WTC11 (cell line): ENCODE measurements around the gene ID2. TPM values are rescaled to one million over a fixed set of nuclear protein-coding genes. Genes with fewer than 3 reads are reported as not detected.

Experiments
- ATAC-seq: fragments of 200-7000 bp; cut with Tn5 transposase; 2 replicates; pipeline ENCODE4 v1.10.0; 2021; ENCODE audit warnings: mild to moderate bottlenecking, moderate library complexity
- CTCF ChIA-PET: fragments of 300-600 bp; sonication (Branson Sonifier 250); formaldehyde crosslinking; loops from one replicate; lab custom pipeline; 2021; ENCODE audit warnings: antibody characterized with exemption; lab: Charles Lee
- POLR2A ChIA-PET: fragments of 350-600 bp; sonication (Branson Sonifier 250); formaldehyde crosslinking; loops from one replicate; lab custom pipeline; 2021; ENCODE audit warnings: antibody characterized with exemption; lab: Charles Lee
- DNase-seq: peaks from one replicate; pipeline ENCODE4 v3.0.0; 2021; ENCODE audit warnings: low spot score
- H3K27ac Mint-ChIP-seq: 2 replicates; pipeline ENCODE4 v1.8.0; 2021; ENCODE audit warnings: mixed read lengths
- H3K27me3 Mint-ChIP-seq: 2 replicates; pipeline ENCODE4 v1.8.0; 2021; ENCODE audit warnings: low read depth, mild to moderate bottlenecking, moderate library complexity, mixed read lengths
- H3K36me3 Mint-ChIP-seq: 2 replicates; pipeline ENCODE4 v1.8.0; 2021; ENCODE audit warnings: mixed read lengths
- H3K4me1 Mint-ChIP-seq: 2 replicates; pipeline ENCODE4 v1.8.0; 2022; ENCODE audit warnings: mixed read lengths
- H3K4me3 Mint-ChIP-seq: 2 replicates; pipeline ENCODE4 v1.8.0; 2021; ENCODE audit warnings: mild to moderate bottlenecking, moderate library complexity, mixed read lengths
- H3K9me3 Mint-ChIP-seq: 2 replicates; pipeline ENCODE4 v1.8.0; 2021; ENCODE audit warnings: mixed read lengths
- AFF4 ChIP-seq: sonication (generic); formaldehyde crosslinking; IDR thresholded peaks from 2 replicates; pipeline ENCODE4 v1.8.1; 2023; ENCODE audit warnings: mild to moderate bottlenecking, missing genetic modification reagents, borderline replicate concordance
- ATF2 ChIP-seq: sonication (generic); formaldehyde crosslinking; IDR thresholded peaks from 2 replicates; pipeline ENCODE4 v1.8.1; 2022; ENCODE audit warnings: low read depth, missing genetic modification reagents, borderline replicate concordance
- CBFB ChIP-seq: sonication (generic); formaldehyde crosslinking; IDR thresholded peaks from 2 replicates; pipeline ENCODE4 v1.8.1; 2022; ENCODE audit warnings: mild to moderate bottlenecking, low read depth, missing genetic modification reagents
- CDX4 ChIP-seq: fragments of 250-450 bp; sonication (Bioruptor Pico); IDR thresholded peaks from 2 replicates; pipeline ENCODE4 v1.9.0; 2021; ENCODE audit warnings: moderate library complexity, mild to moderate bottlenecking, inconsistent platforms, borderline replicate concordance
- CREB1 ChIP-seq: sonication (generic); formaldehyde crosslinking; IDR thresholded peaks from 2 replicates; pipeline ENCODE4 v1.8.0; 2023; ENCODE audit warnings: mild to moderate bottlenecking, missing genetic modification reagents
- CREM ChIP-seq: sonication (generic); formaldehyde crosslinking; IDR thresholded peaks from 2 replicates; pipeline ENCODE4 v1.8.1; 2022; ENCODE audit warnings: mild to moderate bottlenecking, missing genetic modification reagents, moderate library complexity
- CTCF ChIP-seq: fragments of 200-600 bp; IDR thresholded peaks from 2 replicates; pipeline ENCODE4 v1.8.0; 2022; ENCODE audit warnings: antibody characterized with exemption
- ELF4 ChIP-seq: sonication (generic); formaldehyde crosslinking; IDR thresholded peaks from 2 replicates; pipeline ENCODE4 v1.8.1; 2022; ENCODE audit warnings: low read depth, mild to moderate bottlenecking, moderate library complexity, missing genetic modification reagents
- ESRRA ChIP-seq: sonication (generic); formaldehyde crosslinking; IDR thresholded peaks from 2 replicates; pipeline ENCODE4 v1.8.1; 2022; ENCODE audit warnings: mild to moderate bottlenecking, missing genetic modification reagents, borderline replicate concordance
- ETV6 ChIP-seq: sonication (generic); formaldehyde crosslinking; IDR thresholded peaks from 2 replicates; pipeline ENCODE4 v1.8.1; 2022; ENCODE audit warnings: mild to moderate bottlenecking, missing genetic modification reagents
- FOXJ3 ChIP-seq: sonication (generic); formaldehyde crosslinking; IDR thresholded peaks from 2 replicates; pipeline ENCODE4 v1.9.0; 2021; ENCODE audit warnings: missing genetic modification reagents, mild to moderate bottlenecking, borderline replicate concordance
- FOXK1 ChIP-seq: sonication (generic); formaldehyde crosslinking; IDR thresholded peaks from 2 replicates; pipeline ENCODE4 v1.8.0; 2022; ENCODE audit warnings: mild to moderate bottlenecking, moderate library complexity, missing genetic modification reagents
- FOXP4 ChIP-seq: sonication (generic); formaldehyde crosslinking; IDR thresholded peaks from 2 replicates; pipeline ENCODE4 v1.8.0; 2022; ENCODE audit warnings: mild to moderate bottlenecking, missing genetic modification reagents
- MLX ChIP-seq: sonication (generic); formaldehyde crosslinking; IDR thresholded peaks from 2 replicates; pipeline ENCODE4 v1.8.1; 2023; ENCODE audit warnings: mild to moderate bottlenecking, missing genetic modification reagents, moderate library complexity
- NFATC4 ChIP-seq: fragments of 250-450 bp; sonication (Bioruptor Pico); IDR thresholded peaks from 2 replicates; pipeline ENCODE4 v1.9.0; 2021; ENCODE audit warnings: mild to moderate bottlenecking
- NR2C2 ChIP-seq: sonication (generic); formaldehyde crosslinking; IDR thresholded peaks from 2 replicates; pipeline ENCODE4 v1.8.0; 2022; ENCODE audit warnings: mild to moderate bottlenecking, missing genetic modification reagents
- PRRX2 ChIP-seq: fragments of 250-450 bp; sonication (Bioruptor Pico); IDR thresholded peaks from 2 replicates; pipeline ENCODE4 v1.8.0; 2021; ENCODE audit warnings: mild to moderate bottlenecking
- TCF7 ChIP-seq: sonication (generic); formaldehyde crosslinking; IDR thresholded peaks from 2 replicates; pipeline ENCODE4 v1.8.0; 2022; ENCODE audit warnings: mild to moderate bottlenecking, low read depth, missing genetic modification reagents, moderate library complexity
- ZNF281 ChIP-seq: sonication (generic); formaldehyde crosslinking; IDR thresholded peaks from 2 replicates; pipeline ENCODE4 v1.8.0; 2023; ENCODE audit warnings: mild to moderate bottlenecking, missing genetic modification reagents
- total RNA-seq: library from RNA; stranded (reverse); gene quantifications from 3 replicates; pipeline ENCODE4 v1.2.3, GENCODE V29; 2021

ID2 gene
- total RNA-seq, 1 experiment from 2014 or later: 38.6 TPM

- TF ChIP-seq NR2C2 (CRISPR knock-in tag) (no peak), FOXP4 (no peak), PRRX2 (no peak), ESRRA (no peak), MLX (no peak), ELF4 (CRISPR knock-in tag) (no peak), CTCF (no peak), TCF7 (CRISPR knock-in tag) (no peak), FOXK1 (no peak), CREB1 (no peak)
- TF ChIP-seq, all 79 proteins: peak for 0
- ChIA-PET CTCF (interaction anchor here (1.2 to 1.3 kb wide), 2 partner anchors 37 to 54 kb away, joined by 4 read pairs; no protein-coding TSS in a partner anchor), POLR2A (no interaction called here)
- DNase-seq (no peak), ATAC-seq (no peak)
- H3K4me3 Mint-ChIP-seq: no peak overlapping the region
- peaks cover 24% of the 10 kb centered on the region for H3K27me3 Mint-ChIP-seq
- H3K9me3 Mint-ChIP-seq: no peaks in the 10 kb centered on the region; the same call in 1 of the 2 replicates
- H3K27ac Mint-ChIP-seq: no peak overlapping the region
- H3K36me3 Mint-ChIP-seq: no peaks in the 10 kb centered on the region
- peaks cover 63% of the 10 kb centered on the region for H3K4me1 Mint-ChIP-seq
These were observed 42.7 kb upstream of the ID2 start for GRCh38 chr2:8639122-8639635.

GRCh38 chr2:8640498-8640897 lies 41.4 kb upstream of the ID2 start:
- TF ChIP-seq ZNF281 (no peak), FOXJ3 (CRISPR knock-in tag) (no peak), FOXP4 (no peak), AFF4 (CRISPR knock-in tag) (no peak), ETV6 (CRISPR knock-in tag) (no peak), CBFB (CRISPR knock-in tag) (no peak), PRRX2 (no peak), ATF2 (CRISPR knock-in tag) (no peak), NFATC4 (no peak), CDX4 (no peak), ESRRA (no peak), CREM (CRISPR knock-in tag) (no peak)
- DNase-seq: no peak
- ChIA-PET POLR2A (no interaction called here), CTCF (no interaction called here)
- no peak overlapping the region for H3K4me3 Mint-ChIP-seq
- peaks cover 63% of the 10 kb centered on the region for H3K4me1 Mint-ChIP-seq
- no peaks in the 10 kb centered on the region for H3K36me3 Mint-ChIP-seq
- H3K27me3 Mint-ChIP-seq: peaks cover 24% of the 10 kb centered on the region
- H3K9me3 Mint-ChIP-seq: no peaks in the 10 kb centered on the region; the same call in 1 of the 2 replicates
- no peak for ATAC-seq
- no peak overlapping the region for H3K27ac Mint-ChIP-seq
